Activated gamma-delta T cell treated with Interleukin-2 at 50 U/mL for 16 hours (primary cell): ENCODE measurements around the gene DMD.
"Not testable (repeated sequence)": the region's sequence is repeated elsewhere in the genome, so short reads cannot be mapped to it uniquely, and the experiment has no call there.

ENCODE experiments used
- DNase-seq: peaks from one replicate; pipeline ENCODE4 v3.0.0-alpha.2; 2020

The DMD gene

GRCh38 chrX:33211356-33212260 is at the start of gene DMD:
Gene DMD, minus strand, starts transcription at chrX:33211549. Its CDS starts 237 bp downstream, at chrX:33211312.
- no peak for DNase-seq

- no peak for DNase-seq
Measured at GRCh38 chrX:33252306-33252825, 41.0 kb upstream of the DMD start.

GRCh38 chrX:33218819-33219218 is 7.5 kb upstream of the DMD start:
- no peak for DNase-seq

- DNase-seq: no peak
Measured at GRCh38 chrX:33210156-33210555, 1.2 kb downstream of the DMD start.

GRCh38 chrX:33207056-33207455 is 4.3 kb downstream of the DMD start:
- DNase-seq: no peak

- DNase-seq: no peak
Measured at GRCh38 chrX:33205321-33205720, 6.0 kb downstream of the DMD start.

- DNase-seq: no peak
Measured at GRCh38 chrX:33204889-33205288, 6.5 kb downstream of the DMD start.

GRCh38 chrX:33198561-33199279 is 12.6 kb downstream of the DMD start:
- no peak for DNase-seq

GRCh38 chrX:33195698-33196097 is 15.7 kb downstream of the DMD start:
- no peak for DNase-seq

GRCh38 chrX:33194876-33195433 is 16.4 kb downstream of the DMD start:
- DNase-seq: no peak

GRCh38 chrX:33194289-33194688 is 17.1 kb downstream of the DMD start:
- DNase-seq: no peak

GRCh38 chrX:33190016-33190415 is 21.3 kb downstream of the DMD start:
- no peak for DNase-seq

GRCh38 chrX:33188881-33189280 is 22.5 kb downstream of the DMD start:
- no peak for DNase-seq

GRCh38 chrX:33188286-33188685 is 23.1 kb downstream of the DMD start:
- DNase-seq: no peak

- not testable (repeated sequence) for DNase-seq
Measured at GRCh38 chrX:33184803-33185202, 26.5 kb downstream of the DMD start.

- no peak for DNase-seq
Measured at GRCh38 chrX:33183361-33183760, 28.0 kb downstream of the DMD start.

GRCh38 chrX:33178690-33179089 is 32.7 kb downstream of the DMD start:
- DNase-seq: no peak

- DNase-seq: no peak
Measured at GRCh38 chrX:33178218-33178617, 33.1 kb downstream of the DMD start.

GRCh38 chrX:33175201-33175600 is 36.1 kb downstream of the DMD start:
- no peak for DNase-seq

- DNase-seq: no peak
Measured at GRCh38 chrX:33171041-33171440, 40.3 kb downstream of the DMD start.

GRCh38 chrX:33161829-33162228 is 49.5 kb downstream of the DMD start:
- no peak for DNase-seq

- DNase-seq: no peak
Measured at GRCh38 chrX:33160273-33160672, 51.1 kb downstream of the DMD start.

GRCh38 chrX:33156152-33156726 is 55.1 kb downstream of the DMD start:
- DNase-seq: no peak
